ENCODE data around the gene SGMS1.

GRCh38 chr10:50627443-50627842 is 3.7 kb upstream of the SGMS1 start:
- no peak for TF ChIP-seq POLR2AphosphoS5 (IDR thresholded peaks at IDR 0.05; ENCODE audit: low read depth, low read length)
- TF ChIP-seq SIN3A (IDR thresholded peaks at IDR 0.05; ENCODE audit: borderline replicate concordance, insufficient read depth, low read length) = no peak
- TF ChIP-seq REST (IDR thresholded peaks at IDR 0.05; ENCODE audit: insufficient read depth in 1 of 2, low read depth in 2 of 2, low read length in 2 of 2) = no peak
- TF ChIP-seq TAF1 (IDR thresholded peaks at IDR 0.05; ENCODE audit: borderline replicate concordance, insufficient read depth, low read length) = no peak
